Tibial nerve (tissue), 3 donors: ENCODE measurements around the gene ZBTB20.

ENCODE experiments used
- POLR2A ChIP-seq, 2 donors: fragments of 450-650 bp; IDR thresholded peaks; one replicate each; pipeline ENCODE4 v1.6.1; 2017; ENCODE audit warnings: antibody characterized with exemption in 2 of 2, mild to moderate bottlenecking in 2 of 2, moderate library complexity in 2 of 2
- TF ChIP-seq, protein P1 (sequence below), 5 experiments: fragments of 200-600 bp in 3 of 5; fragments of 450-650 bp in 2 of 5; sonication (generic) in 3 of 5; IDR thresholded peaks; one replicate each; pipeline ENCODE4 v1.5.1; 2016 to 2019; ENCODE audit warnings: antibody characterized with exemption in 5 of 5, mild to moderate bottlenecking in 3 of 5, moderate library complexity in 2 of 5

DNA sequence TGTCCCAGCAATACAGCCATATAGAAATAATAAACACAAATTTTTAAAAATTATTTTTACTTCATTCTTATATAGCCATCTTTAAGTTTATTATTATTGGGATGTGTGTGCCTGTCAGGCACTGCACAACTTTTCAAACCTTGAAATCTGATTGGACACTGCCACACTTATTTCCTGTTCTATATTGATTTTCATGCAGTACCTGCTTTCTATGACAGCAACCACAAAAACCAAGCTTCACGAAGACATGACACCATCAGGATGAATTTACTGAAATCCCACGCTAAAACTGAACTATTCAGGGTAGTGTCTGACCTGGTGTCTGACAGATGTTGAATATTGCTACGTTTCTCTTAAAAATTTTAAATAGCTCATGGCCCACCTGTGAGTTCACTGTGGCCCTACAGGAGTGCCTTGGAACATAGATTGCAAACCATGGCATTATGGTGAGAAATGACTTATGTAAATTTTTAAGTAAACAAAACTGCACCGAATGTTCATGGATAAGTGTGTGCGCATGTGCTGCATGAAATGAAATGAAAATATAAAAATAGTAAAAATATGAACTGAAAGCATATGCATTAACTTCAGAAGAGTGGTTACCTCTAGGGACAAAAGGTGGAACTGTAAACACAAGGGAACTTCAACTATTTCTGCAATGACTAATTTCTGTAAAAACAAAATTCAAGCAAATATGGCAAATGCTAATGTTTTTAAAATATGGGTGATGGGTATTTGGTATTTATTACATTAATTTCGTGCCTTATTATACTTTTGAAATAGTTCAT lies 152.3 kb downstream of the ZBTB20 start:
- no peak for TF ChIP-seq POLR2A (IDR thresholded peaks at IDR 0.05)
- TF ChIP-seq, protein P1, sequence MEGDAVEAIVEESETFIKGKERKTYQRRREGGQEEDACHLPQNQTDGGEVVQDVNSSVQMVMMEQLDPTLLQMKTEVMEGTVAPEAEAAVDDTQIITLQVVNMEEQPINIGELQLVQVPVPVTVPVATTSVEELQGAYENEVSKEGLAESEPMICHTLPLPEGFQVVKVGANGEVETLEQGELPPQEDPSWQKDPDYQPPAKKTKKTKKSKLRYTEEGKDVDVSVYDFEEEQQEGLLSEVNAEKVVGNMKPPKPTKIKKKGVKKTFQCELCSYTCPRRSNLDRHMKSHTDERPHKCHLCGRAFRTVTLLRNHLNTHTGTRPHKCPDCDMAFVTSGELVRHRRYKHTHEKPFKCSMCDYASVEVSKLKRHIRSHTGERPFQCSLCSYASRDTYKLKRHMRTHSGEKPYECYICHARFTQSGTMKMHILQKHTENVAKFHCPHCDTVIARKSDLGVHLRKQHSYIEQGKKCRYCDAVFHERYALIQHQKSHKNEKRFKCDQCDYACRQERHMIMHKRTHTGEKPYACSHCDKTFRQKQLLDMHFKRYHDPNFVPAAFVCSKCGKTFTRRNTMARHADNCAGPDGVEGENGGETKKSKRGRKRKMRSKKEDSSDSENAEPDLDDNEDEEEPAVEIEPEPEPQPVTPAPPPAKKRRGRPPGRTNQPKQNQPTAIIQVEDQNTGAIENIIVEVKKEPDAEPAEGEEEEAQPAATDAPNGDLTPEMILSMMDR (IDR thresholded peaks at IDR 0.05): no peak
